Measurements from ENCODE around the gene NOXA1. TPM values are rescaled to one million over a fixed set of nuclear protein-coding genes. Genes with fewer than 3 reads are reported as not detected.
"Not testable (repeated sequence)": the region's sequence is repeated elsewhere in the genome, so short reads cannot be mapped to it uniquely, and the experiment has no call there.

Gene NOXA1
- total RNA-seq, 1 donor from 2014 or later, result 1.0 TPM

DNA sequence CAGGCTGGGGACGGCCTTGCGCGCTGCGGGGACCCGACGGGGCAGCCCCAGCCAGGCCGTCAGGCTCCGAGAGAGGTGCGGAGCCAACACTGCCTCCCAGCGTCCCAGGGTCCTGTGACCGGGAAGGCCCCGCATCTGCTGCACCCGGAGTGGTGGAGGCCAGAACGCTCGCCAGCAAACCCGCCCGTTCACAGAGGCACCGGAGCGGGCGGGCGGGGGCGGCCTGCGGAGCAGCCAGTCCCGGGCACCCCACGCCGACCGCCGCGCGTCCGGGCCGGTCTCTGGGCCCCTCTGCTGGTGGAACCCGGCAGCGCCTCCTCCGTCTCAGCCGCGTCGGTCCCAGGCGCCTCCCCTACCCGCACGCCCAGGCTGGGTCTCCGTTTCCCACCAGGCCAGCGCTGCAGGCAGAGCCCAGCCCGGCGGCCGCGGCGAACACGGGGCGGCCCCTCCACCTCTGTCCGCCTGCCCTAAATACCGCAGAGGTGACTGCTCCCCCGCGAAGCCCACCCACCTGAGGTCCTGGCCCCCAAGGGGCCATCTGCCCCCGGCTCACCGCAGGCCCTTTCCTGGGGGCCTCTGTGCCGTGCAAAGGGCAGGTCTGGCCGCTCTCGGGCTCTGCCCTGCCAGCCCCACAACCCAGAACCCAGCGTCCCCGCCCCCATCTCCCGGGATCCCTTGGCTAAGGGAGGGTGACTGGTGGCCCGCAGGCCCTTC, 16.2 kb upstream of the NOXA1 start:
- H3K4me3 Mint-ChIP-seq (ENCODE audit: unreplicated experiment), result no peak overlapping the region
- H3K27ac Mint-ChIP-seq (ENCODE audit: unreplicated experiment), result no peak overlapping the region
- no peaks in the 10 kb centered on the region for H3K36me3 Mint-ChIP-seq (ENCODE audit: unreplicated experiment)
- DNase-seq (ENCODE audit: extremely low spot score, unreplicated experiment), result no peak
- peaks cover 13% of the 10 kb centered on the region for H3K4me1 Mint-ChIP-seq (ENCODE audit: unreplicated experiment)
- TF ChIP-seq, protein P1, sequence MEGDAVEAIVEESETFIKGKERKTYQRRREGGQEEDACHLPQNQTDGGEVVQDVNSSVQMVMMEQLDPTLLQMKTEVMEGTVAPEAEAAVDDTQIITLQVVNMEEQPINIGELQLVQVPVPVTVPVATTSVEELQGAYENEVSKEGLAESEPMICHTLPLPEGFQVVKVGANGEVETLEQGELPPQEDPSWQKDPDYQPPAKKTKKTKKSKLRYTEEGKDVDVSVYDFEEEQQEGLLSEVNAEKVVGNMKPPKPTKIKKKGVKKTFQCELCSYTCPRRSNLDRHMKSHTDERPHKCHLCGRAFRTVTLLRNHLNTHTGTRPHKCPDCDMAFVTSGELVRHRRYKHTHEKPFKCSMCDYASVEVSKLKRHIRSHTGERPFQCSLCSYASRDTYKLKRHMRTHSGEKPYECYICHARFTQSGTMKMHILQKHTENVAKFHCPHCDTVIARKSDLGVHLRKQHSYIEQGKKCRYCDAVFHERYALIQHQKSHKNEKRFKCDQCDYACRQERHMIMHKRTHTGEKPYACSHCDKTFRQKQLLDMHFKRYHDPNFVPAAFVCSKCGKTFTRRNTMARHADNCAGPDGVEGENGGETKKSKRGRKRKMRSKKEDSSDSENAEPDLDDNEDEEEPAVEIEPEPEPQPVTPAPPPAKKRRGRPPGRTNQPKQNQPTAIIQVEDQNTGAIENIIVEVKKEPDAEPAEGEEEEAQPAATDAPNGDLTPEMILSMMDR (IDR thresholded peaks at IDR 0.05), result peak; percentile 83
- no peaks in the 10 kb centered on the region for H3K27me3 Mint-ChIP-seq (ENCODE audit: unreplicated experiment)
- no peaks in the 10 kb centered on the region for H3K9me3 Mint-ChIP-seq (ENCODE audit: unreplicated experiment)

DNA sequence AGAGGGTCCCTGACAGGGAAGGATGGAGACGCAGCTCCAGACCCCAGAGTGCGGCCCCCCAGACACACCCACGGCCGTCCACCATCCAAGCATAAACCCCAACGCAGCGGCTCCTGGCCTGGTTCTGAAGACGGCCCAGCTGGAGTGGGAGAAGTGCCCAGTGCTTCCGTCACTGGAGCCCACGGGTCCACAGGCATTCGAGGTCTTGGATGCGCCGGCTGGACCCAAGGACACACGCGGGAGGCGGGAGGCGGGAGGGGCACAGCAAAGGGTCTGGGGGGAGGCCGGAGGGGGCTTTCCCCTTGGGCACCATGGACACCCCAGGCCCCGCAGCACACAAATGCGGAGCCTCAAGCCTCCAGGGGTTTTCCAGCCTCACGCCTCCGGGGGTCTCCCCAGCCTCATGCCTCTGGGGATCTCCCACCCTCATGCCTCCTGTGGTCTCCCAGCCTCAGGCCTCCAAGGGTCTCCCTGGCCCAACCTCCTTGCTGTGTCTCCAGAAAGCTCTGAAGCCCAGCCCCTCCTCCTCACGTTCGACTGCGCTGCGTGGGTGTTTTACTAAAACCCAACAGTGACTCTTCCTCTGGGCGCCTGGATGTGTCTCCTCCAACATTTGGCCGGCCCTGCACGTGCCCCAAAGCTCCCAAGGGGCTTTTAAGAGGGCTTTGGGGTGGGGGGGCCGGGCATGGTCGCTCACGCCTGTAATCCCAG, 15.4 kb upstream of the NOXA1 start:
- DNase-seq (ENCODE audit: extremely low spot score, unreplicated experiment), result no peak

DNA sequence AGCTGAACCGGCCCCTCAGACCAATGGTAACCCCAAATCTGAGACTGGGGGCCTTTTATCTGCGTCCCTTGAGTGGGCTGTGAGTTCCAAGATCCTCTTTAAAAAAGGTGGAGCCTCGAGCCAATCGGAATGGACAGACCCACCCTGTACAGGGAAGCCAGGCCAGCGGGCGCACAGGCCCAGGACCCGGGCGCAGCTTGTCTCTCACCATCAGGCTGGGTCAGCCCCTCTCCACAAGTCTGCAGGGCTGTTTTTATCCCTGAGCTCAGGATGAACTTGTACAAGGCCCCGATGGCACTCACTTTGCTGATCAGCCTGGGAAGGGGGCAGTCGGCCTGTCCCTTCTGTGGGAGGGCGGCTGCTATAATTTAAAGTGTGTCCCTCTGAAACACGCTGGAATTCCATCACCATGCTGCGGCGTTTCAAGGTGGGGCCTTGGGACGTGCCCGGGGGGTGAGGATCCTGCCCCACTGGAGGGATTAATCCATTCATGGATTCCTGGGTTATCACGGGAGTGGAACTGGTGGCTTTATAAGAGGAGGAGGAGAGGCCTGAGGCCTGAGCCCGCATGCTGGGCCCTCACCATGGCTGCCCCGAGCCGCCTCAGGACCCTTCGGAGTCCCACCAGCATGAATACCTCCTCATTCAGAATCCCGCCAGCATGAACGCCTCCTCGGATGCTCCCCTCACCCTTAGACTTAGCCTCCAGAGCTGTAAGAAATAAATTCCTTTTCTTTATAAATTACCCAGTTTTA, 14.4 kb upstream of the NOXA1 start:
- TF ChIP-seq, protein P1 (IDR thresholded peaks at IDR 0.05), result no peak
- no peaks in the 10 kb centered on the region for H3K9me3 Mint-ChIP-seq (ENCODE audit: unreplicated experiment)

More for the DNA sequence above, 15.4 kb upstream of the NOXA1 start:
- H3K4me3 Mint-ChIP-seq (ENCODE audit: unreplicated experiment), result no peak overlapping the region
- no peaks in the 10 kb centered on the region for H3K27me3 Mint-ChIP-seq (ENCODE audit: unreplicated experiment)
- H3K36me3 Mint-ChIP-seq (ENCODE audit: unreplicated experiment), result no peaks in the 10 kb centered on the region
- no peak overlapping the region for H3K27ac Mint-ChIP-seq (ENCODE audit: unreplicated experiment)
- H3K9me3 Mint-ChIP-seq (ENCODE audit: unreplicated experiment), result no peaks in the 10 kb centered on the region
- peaks cover 20% of the 10 kb centered on the region for H3K4me1 Mint-ChIP-seq (ENCODE audit: unreplicated experiment)
- TF ChIP-seq, protein P1 (IDR thresholded peaks at IDR 0.05), result no peak

DNA sequence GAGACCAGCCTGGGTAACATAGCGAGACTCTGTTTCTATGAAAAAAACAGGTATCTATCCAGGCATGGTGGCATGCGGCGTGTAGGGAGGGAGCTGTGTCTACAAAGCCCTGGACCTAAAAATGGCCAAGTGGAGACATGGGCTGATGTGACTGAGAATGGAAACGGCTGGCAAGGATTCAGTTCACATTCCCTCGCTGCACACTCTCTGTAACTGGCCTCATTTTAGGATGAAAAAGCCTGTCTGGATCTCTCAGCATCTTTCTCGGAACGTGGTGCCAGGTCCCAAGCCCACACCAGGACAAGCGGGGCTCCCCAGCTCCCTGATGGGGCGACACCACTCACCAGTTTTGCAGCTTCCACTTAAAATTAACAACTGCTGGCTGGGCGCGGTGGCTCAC, 13.7 kb upstream of the NOXA1 start:
- peak overlapping the region; percentile 34 for H3K27ac Mint-ChIP-seq (ENCODE audit: unreplicated experiment)
- H3K27me3 Mint-ChIP-seq (ENCODE audit: unreplicated experiment), result no peaks in the 10 kb centered on the region
- no peak for DNase-seq (ENCODE audit: extremely low spot score, unreplicated experiment)
- no peak overlapping the region for H3K4me3 Mint-ChIP-seq (ENCODE audit: unreplicated experiment)
- H3K4me1 Mint-ChIP-seq (ENCODE audit: unreplicated experiment), result peaks cover 37% of the 10 kb centered on the region
- H3K36me3 Mint-ChIP-seq (ENCODE audit: unreplicated experiment), result no peaks in the 10 kb centered on the region
- no peaks in the 10 kb centered on the region for H3K9me3 Mint-ChIP-seq (ENCODE audit: unreplicated experiment)
- TF ChIP-seq, protein P1 (IDR thresholded peaks at IDR 0.05), result no peak

More for the DNA sequence above, 14.4 kb upstream of the NOXA1 start:
- peak overlapping the region; percentile 34 for H3K27ac Mint-ChIP-seq (ENCODE audit: unreplicated experiment)
- DNase-seq (ENCODE audit: extremely low spot score, unreplicated experiment), result no peak
- no peaks in the 10 kb centered on the region for H3K27me3 Mint-ChIP-seq (ENCODE audit: unreplicated experiment)
- no peak overlapping the region for H3K4me3 Mint-ChIP-seq (ENCODE audit: unreplicated experiment)
- no peaks in the 10 kb centered on the region for H3K36me3 Mint-ChIP-seq (ENCODE audit: unreplicated experiment)
- H3K4me1 Mint-ChIP-seq (ENCODE audit: unreplicated experiment), result peaks cover 31% of the 10 kb centered on the region

DNA sequence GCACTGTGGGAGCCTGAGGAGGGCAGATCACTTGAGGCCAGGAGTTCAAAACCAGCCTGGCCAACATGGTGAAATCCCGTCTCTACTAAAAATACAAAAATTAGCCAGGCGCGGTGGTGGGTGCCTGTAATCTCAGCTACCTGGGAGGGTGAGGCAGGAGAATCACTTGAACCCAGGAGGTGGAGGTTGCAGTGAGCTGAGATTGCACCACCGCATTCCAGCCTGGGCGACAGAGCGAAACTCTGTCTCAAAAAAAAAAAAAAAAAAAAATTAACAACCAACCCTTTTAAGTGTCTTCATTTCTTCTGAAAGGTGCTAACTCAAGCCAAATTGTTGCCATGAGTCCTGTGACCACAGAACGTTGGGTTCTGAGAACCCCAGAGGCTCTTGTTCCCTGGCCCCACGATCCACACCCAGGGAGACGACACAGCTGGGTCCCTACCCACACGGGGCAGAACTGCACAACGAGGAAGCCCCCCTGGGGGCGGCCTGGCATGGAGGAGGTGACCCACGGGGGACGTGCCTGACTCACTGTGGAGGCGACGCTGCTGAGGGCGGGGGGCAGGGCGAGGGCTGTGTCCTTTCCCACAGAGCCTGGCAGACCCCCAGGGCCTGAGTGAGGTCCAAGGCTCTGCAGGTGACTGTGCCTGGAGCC, 12.8 kb upstream of the NOXA1 start:
- not testable (repeated sequence) for H3K4me3 Mint-ChIP-seq (ENCODE audit: unreplicated experiment); DNase-seq (ENCODE audit: extremely low spot score, unreplicated experiment); H3K36me3 Mint-ChIP-seq (ENCODE audit: unreplicated experiment); H3K9me3 Mint-ChIP-seq (ENCODE audit: unreplicated experiment); H3K27me3 Mint-ChIP-seq (ENCODE audit: unreplicated experiment)
- Mint-ChIP-seq H3K4me1 (ENCODE audit: unreplicated experiment) (peaks cover 38% of the 10 kb centered on the region), H3K27ac (ENCODE audit: unreplicated experiment) (peak overlapping the region; percentile 27)

Data from osteocyte (in vitro differentiated cells).